GM12891 (cell line): Measurements from ENCODE around the gene HHAT.
"Not testable (repeated sequence)": the region's sequence is repeated elsewhere in the genome, so short reads cannot be mapped to it uniquely, and the experiment has no call there.

Experiments used
- DNase-seq: peaks from one replicate; pipeline ENCODE4 v3.0.0; 2011; ENCODE audit warnings: low spot score; ENCODE audit not compliant: insufficient read length
- FAIRE-seq: peaks from 2 replicates; lab custom pipeline; 2011; peaks lifted over from hg19 to GRCh38; lab: Jason Lieb, UNC
- PAX5 ChIP-seq: IDR thresholded peaks from 2 replicates; pipeline ENCODE4 v1.6.1; 2011; ENCODE audit warnings: low read length, moderate library complexity, mild to moderate bottlenecking; ENCODE audit not compliant: insufficient read depth, severe bottlenecking
- POLR2A ChIP-seq: IDR thresholded peaks from 2 replicates; pipeline ENCODE4 v1.6.1; 2011; ENCODE audit warnings: low read depth, low read length, control low read depth
- POLR2AphosphoS5 ChIP-seq: IDR thresholded peaks from 2 replicates; pipeline ENCODE4 v1.6.1; 2011; ENCODE audit warnings: low read depth, low read length, control low read depth
- POU2F2 ChIP-seq: IDR thresholded peaks from 2 replicates; pipeline ENCODE4 v1.6.1; 2011; ENCODE audit warnings: low read depth, mild to moderate bottlenecking, control low read depth, low read length, moderate library complexity
- SPI1 ChIP-seq: IDR thresholded peaks from 2 replicates; pipeline ENCODE4 v1.6.1; 2011; ENCODE audit warnings: low read depth, low read length, control low read depth
- TAF1 ChIP-seq: IDR thresholded peaks from 2 replicates; pipeline ENCODE4 v1.6.1; 2011; ENCODE audit warnings: low read depth, low read length, control low read depth

The HHAT gene

DNA sequence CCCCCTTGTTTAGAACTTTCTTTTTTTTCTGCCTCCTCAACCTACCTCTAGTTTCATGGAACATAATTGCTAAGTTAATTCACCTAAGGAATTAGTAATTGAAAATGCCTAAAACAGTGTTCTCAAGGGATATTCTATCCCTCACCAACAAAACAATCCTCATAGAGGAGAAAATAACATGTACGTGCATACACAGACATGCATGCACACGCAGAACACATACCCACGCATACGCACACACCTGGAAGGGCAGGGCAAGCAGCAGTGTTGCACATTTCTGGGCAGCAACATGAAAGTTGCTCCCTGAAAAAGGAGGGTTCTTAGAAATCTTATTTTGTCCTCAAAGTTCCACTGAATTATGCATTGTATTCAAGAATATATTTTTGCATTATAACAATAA, 76.6 kb downstream of the HHAT start:
- DNase-seq (no peak), FAIRE-seq (no peak)
- TF ChIP-seq SPI1 = no peak
- TF ChIP-seq POLR2A = no peak
- TF ChIP-seq TAF1 = no peak
- TF ChIP-seq PAX5 = no peak
- TF ChIP-seq POLR2AphosphoS5 = no peak
- TF ChIP-seq POU2F2 = no peak

DNA sequence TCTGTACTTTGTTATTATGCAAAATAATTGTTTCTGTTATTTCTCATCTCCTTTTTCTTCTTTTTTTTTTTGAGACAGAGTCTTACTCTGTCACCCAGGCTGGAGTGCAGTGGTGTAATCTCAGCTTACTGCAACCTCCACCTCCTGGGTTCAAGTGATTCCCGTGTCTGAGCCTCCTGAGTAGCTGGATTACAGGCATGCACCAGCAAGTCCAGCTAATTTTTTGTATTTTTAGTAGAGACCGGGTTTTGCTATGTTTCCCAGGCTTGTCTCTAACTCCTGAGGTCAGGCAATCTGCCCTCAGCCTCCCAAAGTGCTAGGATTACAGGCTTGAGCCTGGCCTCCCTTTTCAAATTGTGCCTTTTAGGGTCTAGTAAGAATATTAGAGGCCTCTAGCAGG, 77.6 kb downstream of the HHAT start:
- not testable (repeated sequence) for FAIRE-seq, DNase-seq

DNA sequence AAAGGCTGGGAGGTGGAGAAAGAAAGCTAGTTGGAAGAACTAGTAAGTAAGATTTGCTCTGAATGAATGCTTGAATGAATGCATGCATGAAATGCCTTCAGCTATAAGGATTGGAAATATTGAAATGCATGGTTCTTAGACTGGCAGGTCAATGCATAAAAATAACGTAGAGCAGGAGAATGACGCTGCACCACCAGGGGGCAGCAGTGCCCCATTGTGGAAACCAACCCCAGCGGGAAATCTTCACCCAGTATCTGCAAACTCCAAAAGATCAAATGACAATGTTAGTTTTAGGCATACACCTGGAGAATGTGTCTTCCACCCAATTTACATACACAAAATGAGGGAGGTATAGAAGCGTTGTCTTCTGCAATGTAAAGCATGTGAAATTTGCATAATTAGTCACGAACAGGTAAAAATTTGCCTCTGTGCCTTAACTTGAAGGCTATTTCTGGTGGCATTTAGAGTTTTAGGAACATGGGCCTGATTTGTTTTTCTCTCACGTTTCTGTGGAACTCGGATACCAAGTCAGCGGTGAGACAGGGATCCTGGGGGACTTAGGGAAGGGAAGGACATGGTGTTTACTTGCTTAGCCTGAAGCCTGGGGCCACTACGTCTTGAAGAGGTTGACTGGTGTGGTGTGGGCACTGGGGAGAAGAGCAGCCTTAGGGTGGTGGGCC, 78.6 kb downstream of the HHAT start:
- FAIRE-seq (peak; percentile 93), DNase-seq (peak; percentile 40)
- TF ChIP-seq POU2F2 = peak; percentile 73; the same call in 1 of the 2 replicates
- TF ChIP-seq POLR2A = no peak

DNA sequence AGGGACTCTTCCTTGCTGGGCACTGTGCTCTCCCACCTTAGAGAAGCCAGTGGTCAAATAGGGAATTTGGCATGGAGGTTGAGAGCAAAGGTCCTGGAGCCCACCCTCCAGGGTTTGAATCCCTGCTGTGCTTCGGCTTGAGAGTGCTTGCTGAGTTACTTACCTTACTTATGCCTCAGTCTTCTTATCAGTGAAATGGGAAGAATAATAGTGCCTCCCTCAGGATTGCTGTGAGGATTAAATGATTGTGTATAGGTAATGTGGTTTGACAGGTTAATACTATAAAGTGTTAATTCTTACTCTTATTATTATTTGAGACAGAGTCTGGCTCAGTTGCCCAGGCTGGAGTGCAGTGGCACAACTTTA, 79.2 kb downstream of the HHAT start:
- TF ChIP-seq SPI1 (no peak), POLR2AphosphoS5 (no peak), TAF1 (no peak), PAX5 (no peak), POLR2A (no peak), POU2F2 (no peak)
- FAIRE-seq (no peak), DNase-seq (no peak)

DNA sequence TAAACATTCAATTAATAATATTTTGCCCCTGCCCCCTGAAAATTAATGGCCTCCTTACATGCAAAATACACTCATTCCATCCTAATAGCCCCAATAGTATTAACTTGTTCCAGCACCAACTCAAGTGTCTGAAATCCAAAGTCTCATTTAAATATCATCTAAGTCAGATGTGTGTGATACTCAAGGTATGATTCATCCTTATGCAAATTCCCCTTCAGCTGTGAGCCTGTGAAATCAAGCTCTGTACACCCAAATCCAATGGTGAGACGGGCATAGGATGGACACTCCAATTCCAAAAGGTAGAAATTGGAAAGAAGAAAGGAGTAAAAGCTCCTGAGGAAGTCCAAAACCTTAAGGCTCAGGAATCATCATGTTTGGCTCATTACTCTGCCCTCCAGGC, 83.5 kb downstream of the HHAT start:
- DNase-seq (no peak), FAIRE-seq (no peak)
- TF ChIP-seq POLR2A (no peak), PAX5 (no peak), POLR2AphosphoS5 (no peak), POU2F2 (no peak), TAF1 (no peak), SPI1 (no peak)

DNA sequence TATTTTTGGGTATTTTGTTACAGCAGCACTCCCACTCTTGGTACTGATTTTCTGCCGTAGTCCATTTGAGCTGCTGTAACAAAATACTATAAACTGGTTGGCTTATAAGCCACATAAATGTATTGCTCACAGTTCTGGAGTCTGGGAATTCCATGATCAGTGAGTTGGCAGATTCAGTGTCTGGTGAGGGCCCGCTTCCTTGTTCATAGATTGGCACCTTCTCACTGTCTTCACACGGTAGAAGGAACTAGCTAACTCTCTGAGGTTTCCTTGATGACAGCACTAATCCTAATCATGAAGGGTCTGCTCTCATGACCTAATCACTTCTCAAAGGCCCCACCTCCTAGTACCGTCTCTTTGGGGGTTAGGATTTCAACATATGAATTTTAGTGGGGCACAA, 85.2 kb downstream of the HHAT start:
- TF ChIP-seq POLR2A = no peak
- no peak for TF ChIP-seq TAF1
- no peak for TF ChIP-seq POLR2AphosphoS5
- TF ChIP-seq POU2F2 = no peak
- no peak for TF ChIP-seq SPI1
- no peak for DNase-seq
- no peak for FAIRE-seq

DNA sequence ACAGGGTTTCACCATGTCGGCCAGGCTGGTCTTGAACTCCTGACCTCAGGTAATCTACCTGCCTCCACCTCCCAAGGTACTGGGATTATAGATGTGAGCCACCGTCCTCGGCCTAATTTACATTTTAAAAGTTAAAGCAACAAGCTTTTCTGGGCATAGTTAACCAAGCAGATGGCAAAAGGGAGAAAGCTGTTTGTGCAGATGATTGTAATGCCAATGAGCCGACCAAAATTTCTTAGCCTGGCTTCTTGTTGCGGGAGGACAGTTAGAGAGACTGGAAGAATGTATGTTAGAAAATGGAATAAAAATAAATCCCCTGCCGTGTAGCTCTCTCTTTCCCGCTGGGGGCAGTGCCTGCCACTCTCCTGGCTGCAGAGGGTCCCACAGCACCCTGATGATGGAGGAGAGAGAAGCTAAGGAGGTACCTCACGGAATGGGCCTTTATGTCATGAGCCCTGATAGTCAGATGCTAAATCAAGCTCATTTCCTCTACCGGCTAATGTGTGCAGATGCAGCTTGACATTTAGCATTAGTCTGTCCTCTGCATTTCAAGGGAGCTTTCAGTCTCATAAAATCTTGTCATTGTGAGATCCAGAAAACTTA, 87.2 kb downstream of the HHAT start:
- DNase-seq = no peak
- no peak for FAIRE-seq
- TF ChIP-seq POLR2AphosphoS5 = no peak

DNA sequence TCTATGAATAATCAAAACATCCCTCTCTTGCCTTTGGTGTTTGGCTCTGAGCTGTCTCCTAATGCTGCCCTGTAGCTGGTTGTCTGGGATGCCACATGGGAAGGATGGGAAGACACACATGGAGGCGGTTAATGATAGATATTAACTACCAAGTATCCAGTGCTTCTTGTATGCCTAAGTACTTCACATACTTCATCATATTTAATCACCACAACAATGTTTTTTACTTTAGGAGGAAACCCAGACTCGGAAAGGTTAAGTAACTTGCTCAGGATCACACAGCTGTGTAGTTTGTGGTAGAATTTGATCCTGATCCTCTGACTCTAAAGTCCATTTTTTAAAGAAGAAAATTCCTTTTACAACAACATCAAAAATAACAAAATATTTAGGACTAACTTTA, 88.0 kb downstream of the HHAT start:
- TF ChIP-seq TAF1 = no peak
- TF ChIP-seq POU2F2 = no peak
- no peak for TF ChIP-seq POLR2AphosphoS5
- no peak for TF ChIP-seq SPI1
- no peak for TF ChIP-seq PAX5
- no peak for TF ChIP-seq POLR2A
- no peak for FAIRE-seq

DNA sequence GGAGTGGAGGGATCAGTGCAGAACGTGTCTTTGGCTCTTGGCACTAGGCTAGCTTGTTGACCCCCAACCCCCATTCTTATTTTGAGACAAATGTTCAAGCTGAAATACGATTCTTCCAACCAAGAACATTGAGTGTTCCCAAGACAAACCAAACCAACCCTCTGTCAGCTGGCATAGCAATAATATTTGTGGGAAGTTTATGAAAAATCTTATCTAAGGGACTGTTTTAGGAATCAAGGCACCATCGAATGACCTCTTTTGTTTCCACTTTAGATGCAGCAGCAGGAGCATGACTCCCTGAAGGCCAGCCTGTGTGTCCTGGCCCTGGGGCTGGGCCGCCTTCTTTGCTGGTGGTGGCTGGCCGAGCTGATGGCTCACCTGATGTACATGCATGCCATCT, 89.2 kb downstream of the HHAT start:
- DNase-seq = no peak
- TF ChIP-seq POLR2AphosphoS5 = no peak
- TF ChIP-seq PAX5 = no peak
- TF ChIP-seq SPI1 = no peak
- TF ChIP-seq TAF1 = no peak
- TF ChIP-seq POU2F2 = no peak
- no peak for TF ChIP-seq POLR2A
- FAIRE-seq = no peak

More for the DNA sequence above, 88.0 kb downstream of the HHAT start:
- DNase-seq = no peak

DNA sequence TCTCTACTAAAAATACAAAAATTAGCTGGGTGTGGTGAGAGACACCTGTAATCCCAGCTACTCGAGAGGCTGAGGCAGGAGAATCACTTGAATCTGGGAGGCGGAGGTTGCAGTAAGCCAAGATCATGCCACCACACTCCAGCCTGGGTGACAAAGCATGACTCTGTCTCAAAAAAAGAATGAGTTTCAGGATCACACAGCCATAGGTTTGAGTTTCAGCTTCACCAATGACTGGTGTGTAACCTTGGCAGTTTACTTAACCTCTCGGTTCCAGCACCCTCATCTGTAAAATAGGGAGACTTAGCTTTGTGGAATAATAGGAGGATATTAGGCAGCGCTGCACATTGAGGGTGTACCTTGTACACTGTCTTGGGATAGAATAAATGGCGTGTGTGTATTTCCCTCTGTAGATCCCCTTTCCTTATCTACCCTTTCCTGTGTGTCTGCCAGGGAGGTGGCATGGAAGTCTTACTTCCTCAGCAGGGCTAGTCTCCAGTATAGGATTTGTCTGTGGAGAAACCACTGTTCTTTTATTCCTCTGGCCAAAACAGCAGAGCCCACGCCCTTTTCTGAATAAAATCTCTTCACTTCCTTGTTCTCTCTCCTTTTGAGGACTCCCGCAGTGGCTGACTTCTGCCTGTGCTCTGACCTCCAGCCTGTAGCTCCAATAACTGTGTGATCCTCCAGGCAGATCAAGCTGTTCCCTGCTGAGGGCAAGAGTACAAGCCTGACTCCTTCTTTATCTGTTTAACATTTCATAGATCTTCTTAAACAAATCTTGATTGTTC, 90.4 kb downstream of the HHAT start:
- DNase-seq (no peak), FAIRE-seq (no peak)
- TF ChIP-seq POLR2AphosphoS5 (no peak), PAX5 (no peak)

DNA sequence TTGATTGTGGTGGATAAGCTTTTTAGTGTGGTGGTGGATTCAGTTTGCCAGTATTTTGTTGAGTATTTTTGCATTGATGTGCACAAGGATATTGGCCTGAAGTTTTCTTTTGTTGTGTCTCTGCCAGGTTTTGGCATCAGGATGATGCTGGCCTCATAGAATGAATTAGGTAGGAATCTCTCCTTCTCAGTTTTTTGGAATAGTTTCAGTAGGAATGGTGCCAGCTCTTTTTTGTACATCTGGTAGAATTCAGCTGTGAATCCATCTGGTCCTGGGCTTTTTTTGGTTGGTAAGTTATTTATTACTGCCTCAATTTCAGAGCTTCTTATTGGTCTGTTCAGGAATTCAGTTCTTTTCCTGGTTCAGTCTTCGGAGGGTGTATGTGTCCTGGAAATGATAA, 98.0 kb downstream of the HHAT start:
- FAIRE-seq = not testable (repeated sequence)

More for the DNA sequence above, 98.0 kb downstream of the HHAT start:
- not testable (repeated sequence) for DNase-seq
